Retinal pigment epithelial cell (primary cell): ENCODE results near the gene CTU1.

Experiments used
- DNase-seq: peaks from one replicate; pipeline ENCODE4 v3.0.0-alpha.2; 2010; ENCODE audit warnings: low read depth
- H3K4me3 ChIP-seq: 2 replicates; pipeline ENCODE4 v1.5.1; 2011; ENCODE audit warnings: mild to moderate bottlenecking, low read length, control low read depth, moderate library complexity
- TF ChIP-seq, protein P1 (sequence below): conservative IDR thresholded peaks from 2 replicates; pipeline ENCODE4 v1.5.1; 2011; ENCODE audit warnings: low read depth, low read length, control low read depth, inconsistent platforms

Gene CTU1

GRCh38 chr19:51060973-51061372 is 47.2 kb downstream of the CTU1 start:
- TF ChIP-seq, protein P1, sequence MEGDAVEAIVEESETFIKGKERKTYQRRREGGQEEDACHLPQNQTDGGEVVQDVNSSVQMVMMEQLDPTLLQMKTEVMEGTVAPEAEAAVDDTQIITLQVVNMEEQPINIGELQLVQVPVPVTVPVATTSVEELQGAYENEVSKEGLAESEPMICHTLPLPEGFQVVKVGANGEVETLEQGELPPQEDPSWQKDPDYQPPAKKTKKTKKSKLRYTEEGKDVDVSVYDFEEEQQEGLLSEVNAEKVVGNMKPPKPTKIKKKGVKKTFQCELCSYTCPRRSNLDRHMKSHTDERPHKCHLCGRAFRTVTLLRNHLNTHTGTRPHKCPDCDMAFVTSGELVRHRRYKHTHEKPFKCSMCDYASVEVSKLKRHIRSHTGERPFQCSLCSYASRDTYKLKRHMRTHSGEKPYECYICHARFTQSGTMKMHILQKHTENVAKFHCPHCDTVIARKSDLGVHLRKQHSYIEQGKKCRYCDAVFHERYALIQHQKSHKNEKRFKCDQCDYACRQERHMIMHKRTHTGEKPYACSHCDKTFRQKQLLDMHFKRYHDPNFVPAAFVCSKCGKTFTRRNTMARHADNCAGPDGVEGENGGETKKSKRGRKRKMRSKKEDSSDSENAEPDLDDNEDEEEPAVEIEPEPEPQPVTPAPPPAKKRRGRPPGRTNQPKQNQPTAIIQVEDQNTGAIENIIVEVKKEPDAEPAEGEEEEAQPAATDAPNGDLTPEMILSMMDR, result no peak
- DNase-seq, result no peak

GRCh38 chr19:51060336-51060735 is 47.9 kb downstream of the CTU1 start:
- DNase-seq, result no peak
- TF ChIP-seq, protein P1, result no peak
- H3K4me3 ChIP-seq, result no peak overlapping the region

More at GRCh38 chr19:51060973-51061372, 47.2 kb downstream of the CTU1 start:
- H3K4me3 ChIP-seq, result no peak overlapping the region

DNA sequence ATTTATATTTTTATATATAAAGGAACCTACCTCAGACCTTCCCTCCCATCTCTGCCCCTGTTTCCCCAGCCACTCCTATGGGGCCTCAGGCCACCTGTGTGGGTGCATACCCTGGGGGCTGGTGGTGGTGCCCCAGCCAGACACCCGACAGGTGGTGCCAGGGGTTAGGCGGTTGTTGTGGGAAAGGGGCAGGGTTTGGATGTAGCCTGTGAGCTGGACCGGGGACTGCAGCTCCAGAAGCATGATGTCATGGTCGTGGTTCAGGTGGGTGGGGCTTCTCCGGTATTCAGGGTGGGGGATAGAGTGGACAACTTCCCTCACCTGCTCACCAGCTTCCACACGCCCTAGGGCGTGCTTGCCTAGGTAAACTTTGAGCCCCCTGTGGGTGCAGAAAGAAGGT is 48.5 kb downstream of the CTU1 start:
- H3K4me3 ChIP-seq, result no peak overlapping the region
- DNase-seq, result no peak
- TF ChIP-seq, protein P1, result no peak

GRCh38 chr19:51055866-51056265 is 52.3 kb downstream of the CTU1 start:
- H3K4me3 ChIP-seq, result no peak overlapping the region
- no peak for DNase-seq
- TF ChIP-seq, protein P1, result no peak
